DOHH2 (cell line): Measurements from ENCODE around the gene FNIP1.

ENCODE experiments used
- CTCF ChIP-seq: fragments of 200-600 bp; sonication (generic); IDR thresholded peaks from one replicate; pipeline ENCODE4 v1.5.1; 2014; ENCODE audit warnings: antibody characterized with exemption, mild to moderate bottlenecking, low read depth, low read length; ENCODE audit not compliant: poor library complexity, severe bottlenecking
- EZH2phosphoT487 ChIP-seq: fragments of 200-600 bp; sonication (generic); IDR thresholded peaks from 2 replicates; pipeline ENCODE4 v1.6.1; 2017; ENCODE audit warnings: borderline replicate concordance, mild to moderate bottlenecking, antibody characterized with exemption, low read length, moderate library complexity, mixed read lengths

GRCh38 chr5:131671994-131672655 is 124.7 kb downstream of the FNIP1 start:
- no peak for TF ChIP-seq CTCF
- TF ChIP-seq EZH2phosphoT487 = no peak
